Islet of Langerhans (tissue), 1 donor: ENCODE results near the gene AP2A1.

Experiments
- FAIRE-seq: peaks from one replicate; lab custom pipeline; 2011; peaks lifted over from hg19 to GRCh38; lab: Jason Lieb, UNC

Gene AP2A1

DNA sequence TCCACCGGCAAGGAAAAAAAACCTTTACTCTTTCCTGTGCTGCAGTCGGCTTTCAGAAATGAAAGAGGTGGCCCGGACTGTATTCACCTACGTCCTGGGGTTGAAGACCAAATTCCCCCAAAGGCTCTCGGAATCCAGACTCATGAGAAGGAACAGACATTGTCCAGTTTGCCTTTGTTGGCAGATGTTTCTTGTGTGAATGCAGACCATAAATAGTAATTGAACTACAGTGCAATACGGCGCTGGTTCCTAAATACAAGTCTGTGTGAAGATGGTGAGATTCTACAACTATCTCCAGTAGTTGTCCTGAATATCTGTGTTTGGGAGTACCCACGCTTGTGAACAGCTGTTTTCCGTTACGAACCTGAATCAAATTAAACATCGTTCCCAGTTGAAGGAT, 72.9 kb downstream of the AP2A1 start:
- FAIRE-seq = no peak

DNA sequence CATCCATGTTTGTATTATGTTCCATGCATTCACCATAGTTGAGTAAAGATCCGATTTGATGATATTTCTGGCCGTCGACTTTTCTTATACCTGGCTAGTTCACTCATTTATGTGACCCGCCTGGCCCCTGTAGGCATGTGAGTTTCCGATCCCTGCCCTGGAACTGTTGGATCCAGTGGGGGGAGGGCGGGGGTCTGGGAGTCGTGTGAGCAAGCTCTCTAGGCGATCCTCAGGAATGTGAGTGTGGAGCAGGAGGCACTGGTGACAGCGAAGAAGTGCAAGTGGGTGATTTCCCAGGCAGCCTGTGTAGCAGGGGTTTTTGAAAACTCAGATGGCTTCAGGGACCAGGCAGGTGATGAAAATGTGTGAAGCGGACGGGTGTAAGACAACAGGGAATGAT, 73.5 kb downstream of the AP2A1 start:
- FAIRE-seq = no peak

DNA sequence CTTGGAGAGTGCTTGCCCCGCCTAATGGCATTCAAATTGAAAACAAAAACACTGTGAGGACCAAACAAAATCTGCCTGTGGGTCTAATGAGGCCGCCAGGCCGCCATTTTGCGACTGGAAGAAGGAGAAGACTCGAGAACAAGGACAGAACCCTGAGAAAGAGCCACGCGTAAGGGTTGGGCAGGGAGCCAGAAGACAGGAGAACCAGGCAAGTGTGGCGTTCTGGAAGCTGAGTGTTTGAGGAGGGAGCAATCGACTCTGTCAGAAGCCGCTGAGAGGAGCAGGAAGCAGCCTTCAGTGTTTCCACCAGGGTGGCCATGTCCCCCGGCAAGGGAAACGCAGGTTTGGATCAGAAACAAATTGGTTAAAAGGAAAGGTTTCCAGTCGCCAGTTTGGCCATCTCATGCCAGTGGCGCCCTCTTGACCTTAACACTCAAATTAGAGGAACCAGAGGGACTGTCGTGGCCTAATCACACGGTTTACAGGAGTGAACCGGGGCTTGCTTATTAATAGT, 74.0 kb downstream of the AP2A1 start:
- FAIRE-seq = no peak

DNA sequence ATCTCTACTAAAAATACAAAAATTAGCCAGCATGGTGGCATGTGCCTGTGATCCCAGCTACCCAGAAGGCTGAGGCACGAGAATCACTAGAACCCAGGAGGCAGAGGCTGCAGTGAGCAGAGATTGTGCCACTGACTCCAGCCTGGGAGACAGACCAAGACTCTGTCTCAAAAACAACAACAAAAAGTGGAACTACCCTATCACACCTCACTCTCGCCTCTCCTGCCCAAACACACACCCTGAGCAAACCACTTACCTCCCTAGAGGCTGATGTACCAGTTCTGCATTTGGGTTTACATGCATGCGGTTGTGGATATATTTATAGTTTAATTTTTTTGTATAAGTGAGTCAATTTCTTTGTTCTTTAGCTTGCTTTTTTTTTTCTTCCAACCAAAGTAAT, 76.5 kb downstream of the AP2A1 start:
- FAIRE-seq = no peak

DNA sequence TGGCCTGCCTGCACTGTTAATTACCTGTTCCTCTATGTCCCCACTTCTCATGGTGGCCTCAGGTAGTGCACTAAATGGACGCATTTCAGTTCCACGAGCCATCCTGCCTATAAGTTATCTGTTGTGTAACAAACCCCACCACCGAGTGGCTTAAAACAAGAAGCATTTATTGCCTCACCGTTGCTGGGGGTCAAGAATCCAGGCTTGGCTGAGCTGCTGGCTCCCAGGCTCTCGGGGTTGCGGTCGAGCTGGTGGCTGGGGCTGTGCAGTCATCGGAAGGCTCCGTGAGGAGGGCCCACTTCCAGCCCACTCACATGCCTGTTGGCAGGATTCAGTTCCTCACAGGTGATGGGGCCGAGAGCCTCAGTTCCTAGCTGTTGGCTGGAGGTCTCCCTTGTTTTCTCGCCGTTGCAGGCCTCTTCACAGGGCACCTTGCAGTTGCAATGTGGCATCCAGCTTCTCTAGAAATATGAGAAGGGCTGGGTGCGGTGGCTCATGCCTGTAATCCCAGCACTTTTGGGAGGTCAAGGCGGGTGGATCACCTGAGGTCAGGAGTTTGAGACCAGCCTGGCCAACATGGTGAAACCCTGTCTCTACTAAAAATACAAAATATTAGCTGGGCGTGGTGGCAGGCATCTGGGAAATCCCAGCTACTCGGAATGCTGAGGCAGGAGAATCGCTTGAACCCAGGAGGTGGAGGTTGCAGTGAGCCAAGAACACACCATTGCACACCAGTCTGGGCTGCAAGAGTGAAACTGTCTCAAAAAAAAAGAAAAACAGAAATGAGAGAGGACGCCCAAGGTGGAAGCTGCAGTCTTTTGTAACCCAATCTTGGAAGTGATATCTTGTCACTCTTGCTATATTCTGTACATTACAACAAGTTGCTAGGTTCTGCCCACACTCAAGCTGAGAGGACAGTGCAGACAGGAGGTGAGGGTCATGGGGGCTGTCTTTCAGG, 77.6 kb downstream of the AP2A1 start:
- FAIRE-seq = no peak

DNA sequence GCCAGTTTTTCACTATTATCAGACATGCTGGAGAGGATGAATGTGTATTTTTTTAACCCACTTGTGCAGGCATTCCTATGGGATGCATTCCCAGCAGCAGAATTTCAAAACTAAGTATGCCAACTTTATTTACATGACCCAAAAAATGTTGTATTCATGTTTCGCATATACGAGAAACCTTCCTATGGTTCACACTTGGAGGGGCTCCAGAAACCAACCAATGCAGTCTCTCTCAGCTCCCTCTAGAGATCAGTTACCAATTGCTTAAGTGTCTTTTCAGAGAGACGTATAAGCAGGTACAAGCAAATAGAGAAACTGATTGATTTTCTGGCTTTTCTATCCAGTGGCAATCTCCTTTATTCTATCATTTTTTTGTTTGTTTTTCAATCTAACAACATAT, 78.6 kb downstream of the AP2A1 start:
- FAIRE-seq = no peak

DNA sequence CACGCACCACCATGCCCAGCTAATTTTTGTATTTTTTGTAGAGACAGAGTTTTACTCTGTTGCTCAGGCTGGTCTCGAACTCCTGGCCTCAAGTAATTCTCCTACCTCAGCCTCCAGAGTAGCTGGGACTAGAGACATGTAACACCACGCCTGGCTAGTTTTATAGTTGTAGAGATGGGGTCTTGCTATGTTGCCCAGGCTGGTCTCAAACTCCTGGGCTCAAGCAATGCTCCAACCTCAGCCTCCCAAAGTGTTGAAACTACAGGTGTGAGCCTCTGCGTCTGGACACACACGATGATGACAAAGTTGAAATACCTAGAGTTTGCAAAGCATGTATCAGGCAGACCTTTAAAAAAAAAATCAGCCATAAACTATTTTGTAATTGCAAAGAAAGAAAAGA, 79.6 kb downstream of the AP2A1 start:
- FAIRE-seq = no peak

DNA sequence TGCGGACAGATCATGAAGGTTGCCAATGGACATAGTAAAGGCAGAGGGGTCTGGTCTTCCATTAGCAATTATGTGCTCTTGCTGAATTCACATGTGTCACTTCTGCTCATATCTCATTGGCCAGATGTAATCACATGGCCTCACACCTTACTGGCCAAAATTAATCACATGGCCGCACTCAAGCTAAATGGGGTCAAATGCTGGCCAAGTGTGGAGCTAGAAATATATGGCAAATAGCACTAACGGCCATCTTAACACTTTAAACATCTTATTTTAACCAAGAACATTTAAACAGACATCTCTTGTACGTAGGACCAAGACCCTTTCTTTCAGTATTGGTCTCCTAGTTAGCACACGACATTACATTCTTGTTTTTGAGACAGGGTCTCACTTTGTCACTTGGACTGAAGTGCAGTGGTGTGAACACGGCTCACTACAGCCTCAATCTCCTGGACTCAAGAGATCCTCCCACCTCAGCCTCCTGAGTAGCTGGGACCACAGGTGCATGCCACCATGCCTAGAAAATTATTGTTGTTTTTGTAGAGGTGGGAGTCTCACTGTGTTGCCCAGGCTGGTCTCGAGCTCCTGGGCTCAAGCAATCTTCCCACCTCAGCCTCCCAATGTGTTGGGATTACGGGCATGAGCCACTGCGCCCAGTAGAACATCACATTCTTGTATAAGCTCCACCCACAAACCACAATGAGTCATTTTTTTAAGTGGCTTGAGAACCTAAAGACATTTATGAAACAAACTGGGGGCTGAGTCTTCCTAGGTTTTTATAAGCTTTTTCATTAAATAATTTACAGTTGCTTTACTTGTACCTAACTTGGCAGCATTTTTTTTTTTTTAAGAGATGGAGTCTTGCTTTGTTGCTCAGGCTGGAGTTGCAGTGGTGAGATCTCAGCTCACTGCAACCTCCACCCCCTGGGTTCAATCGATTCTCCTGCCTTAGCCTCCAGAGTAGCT, 81.2 kb downstream of the AP2A1 start:
- no peak for FAIRE-seq

DNA sequence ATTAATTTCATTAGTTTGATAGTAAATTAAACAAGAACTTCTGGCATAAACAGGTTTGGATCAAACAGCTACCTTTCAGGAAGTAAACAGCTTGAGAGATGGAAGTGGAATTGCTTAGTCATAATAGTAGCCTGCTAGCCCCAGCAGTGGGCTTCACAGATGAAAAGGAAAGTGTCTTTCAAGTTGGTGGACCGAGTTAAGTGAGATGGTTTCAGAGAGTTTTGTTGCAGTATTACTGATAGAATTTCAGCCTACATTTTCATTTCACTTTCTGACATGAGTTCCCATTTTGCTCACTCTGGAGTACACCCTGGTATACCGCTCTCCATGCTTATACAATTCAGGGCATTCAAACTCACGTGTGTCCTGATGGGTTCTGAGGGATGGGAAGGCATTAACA, 82.1 kb downstream of the AP2A1 start:
- FAIRE-seq = no peak

DNA sequence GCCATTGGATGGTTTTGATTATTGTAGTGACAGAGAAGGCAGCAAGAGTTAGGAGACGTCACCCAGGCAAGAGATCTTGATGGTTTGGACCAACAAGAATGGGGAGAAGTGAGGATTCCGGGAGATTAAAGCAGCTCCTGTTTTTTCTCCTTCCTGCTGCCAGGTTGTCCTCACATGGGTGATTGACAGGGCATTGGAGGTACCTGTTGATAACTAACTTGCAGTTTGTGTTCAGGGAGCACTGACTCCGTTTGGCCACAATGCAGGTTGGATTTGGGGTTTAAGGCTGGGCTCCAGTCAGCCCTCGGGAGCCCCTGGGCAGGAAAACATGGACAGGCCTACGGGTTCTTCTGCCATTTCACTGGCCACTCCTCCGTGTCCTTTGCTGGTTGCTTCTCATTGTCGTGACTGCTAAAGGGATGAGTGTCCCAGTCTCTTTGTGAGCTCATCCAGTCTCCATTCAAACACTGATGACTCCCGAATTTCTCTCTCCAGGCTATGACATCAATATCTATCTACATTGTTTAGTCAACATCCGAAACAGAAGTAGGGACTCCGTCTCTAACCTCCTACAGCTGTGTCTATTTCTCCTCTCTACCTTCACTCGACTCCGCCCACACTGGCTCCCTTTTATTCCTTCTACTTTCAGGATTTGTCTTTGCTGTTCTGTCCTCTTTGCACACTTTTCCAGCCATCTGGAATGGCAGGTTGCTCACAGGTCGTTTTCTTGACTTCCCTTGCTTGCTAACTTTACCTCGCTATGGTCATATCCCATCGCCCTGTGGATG, 82.8 kb downstream of the AP2A1 start:
- no peak for FAIRE-seq

DNA sequence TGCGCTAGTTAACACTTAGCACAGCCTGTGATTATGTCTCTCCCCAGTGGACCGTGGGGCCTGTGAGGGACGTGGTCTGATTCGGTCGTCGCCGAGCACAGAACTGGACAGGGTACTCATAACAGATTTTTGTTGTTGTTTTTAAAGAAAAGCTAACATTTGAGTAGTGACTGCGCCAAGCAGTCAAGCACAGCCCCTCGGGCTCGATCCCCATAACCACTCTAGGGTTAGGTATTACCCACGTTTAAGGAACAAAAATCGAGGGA, 83.4 kb downstream of the AP2A1 start:
- FAIRE-seq = no peak

DNA sequence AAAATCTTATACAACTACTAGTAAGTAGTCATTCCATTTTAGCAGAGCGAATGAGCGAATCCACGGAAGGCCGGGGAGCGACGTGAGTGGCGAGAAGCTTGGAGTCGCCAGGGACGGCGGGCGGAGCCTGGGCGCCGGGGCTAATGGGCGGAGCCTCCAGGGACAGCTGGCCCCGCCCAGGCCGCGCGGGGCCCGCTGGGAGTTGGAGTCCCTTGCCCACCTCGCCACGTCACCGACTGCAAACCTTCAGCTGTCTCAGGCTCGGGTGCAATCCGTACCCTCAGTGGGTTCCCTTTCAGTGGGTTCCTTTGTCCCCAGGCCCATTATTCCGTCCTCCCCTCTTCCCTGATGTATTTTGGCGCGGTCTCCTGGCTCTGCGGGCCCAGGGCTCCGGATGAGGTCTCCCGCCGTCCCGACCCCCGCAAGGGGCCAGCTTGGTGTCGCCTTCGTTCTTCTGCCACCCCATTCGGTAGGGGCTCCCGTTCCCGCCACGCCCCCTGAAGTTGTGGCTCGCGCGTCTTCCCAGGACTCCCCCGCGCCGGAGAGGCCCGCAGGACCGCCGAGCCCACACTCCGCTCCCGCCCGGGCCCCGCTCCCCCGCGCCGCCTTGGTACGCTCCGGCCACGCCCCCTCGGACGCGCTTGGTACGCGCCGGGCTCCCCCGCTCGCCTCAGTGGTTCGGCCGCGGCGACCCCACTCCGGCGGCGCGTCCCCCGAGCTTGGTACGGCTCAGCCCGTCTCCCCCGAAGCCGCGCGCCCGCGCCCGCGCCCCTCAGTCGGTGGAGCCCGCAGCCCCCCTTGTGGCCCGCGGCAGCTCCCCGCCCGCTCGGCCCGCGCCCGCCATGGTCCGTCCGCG, 83.9 kb downstream of the AP2A1 start, which contains the start of gene PTOV1:
Gene PTOV1, plus strand, starts transcription at position 673 of the 856 bp plus-strand sequence.
- no peak for FAIRE-seq

DNA sequence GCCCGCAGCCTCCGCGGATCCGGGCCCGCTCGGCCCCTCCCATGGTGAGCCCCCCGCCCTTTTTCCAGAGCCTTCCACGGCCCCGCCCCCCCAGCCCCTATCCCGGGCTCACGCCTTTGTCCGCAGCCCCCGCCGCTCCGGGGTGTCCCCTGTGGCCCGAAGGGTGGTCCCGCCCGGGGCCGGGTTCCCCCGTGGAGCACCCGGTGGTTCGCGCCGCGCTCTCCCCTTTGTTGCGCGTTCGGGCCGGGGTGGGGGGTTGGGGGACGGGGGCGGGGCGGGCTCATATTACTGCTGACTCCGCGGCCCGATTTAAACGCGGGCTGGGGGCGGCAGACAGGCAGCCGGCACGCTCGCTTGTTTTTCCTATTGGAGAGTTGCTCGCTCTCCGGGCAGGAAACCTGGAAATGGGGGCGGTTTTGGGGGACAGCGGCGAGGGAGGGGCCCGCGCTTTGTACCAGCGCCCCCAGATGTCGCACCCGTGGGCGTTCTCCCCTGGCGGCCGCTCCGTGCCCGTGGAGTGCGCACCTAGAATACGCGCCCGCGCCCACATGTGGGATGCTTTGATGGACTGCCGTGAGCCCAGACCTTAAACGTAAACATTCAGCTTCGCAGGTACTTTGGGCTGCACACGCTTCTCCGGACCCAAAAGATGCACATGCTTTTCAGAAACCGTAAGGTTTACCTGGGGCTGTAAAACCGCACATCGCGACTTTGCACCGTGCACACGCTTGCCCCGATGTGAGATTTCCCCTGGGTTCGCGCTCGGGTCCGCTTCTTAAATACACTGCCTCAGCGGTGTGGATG, 84.9 kb downstream of the AP2A1 start:
- FAIRE-seq = no peak

DNA sequence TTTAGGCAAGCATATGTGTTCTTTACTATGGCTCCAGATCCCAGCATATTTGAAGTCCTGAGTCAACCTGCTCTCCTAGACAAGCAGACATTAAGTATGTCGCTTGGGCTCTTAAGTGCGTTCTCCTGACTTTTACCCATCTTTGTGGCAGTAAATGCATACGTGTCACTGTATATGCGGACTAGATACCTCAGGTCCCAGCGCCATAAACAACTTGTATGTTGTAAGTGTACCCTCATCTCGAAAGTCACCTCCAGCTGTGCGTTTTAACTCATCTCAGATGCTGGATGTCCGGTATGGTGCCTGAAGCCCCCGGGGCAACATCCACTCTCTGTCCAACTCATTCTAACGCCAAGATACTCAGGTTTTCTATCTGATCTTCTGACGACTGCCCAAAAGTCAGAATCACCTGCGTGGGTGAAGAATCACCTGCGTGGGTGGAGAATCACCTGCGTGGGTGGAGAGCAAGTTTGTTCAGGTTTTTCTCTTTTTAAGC, 85.9 kb downstream of the AP2A1 start:
- no peak for FAIRE-seq

DNA sequence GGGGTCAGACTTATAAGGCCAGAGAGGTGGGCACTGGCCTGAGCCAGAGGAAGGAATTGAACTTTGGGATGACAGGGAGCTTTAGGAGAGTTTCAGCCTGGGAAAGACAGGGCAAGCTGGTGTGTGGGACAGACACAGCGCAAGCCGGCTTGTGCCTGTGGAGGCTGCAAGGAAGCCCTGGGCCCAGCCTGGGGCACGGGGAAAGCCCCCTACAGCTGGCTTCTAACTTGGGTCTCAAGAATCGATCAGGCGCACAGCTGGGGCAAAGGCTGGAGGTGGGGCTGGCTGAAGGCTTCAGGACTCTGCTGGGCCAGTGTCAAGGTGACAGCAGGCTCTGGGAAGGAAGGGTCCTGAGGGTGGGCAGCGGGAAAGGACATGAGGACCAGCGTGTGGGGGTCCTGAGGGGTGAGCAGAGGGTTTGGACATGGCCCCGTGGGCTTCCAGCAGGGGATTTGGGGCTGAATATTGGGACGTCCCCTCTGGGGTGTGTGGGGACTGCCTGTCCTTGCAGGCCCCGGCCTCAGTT, 87.1 kb downstream of the AP2A1 start:
- FAIRE-seq = no peak

DNA sequence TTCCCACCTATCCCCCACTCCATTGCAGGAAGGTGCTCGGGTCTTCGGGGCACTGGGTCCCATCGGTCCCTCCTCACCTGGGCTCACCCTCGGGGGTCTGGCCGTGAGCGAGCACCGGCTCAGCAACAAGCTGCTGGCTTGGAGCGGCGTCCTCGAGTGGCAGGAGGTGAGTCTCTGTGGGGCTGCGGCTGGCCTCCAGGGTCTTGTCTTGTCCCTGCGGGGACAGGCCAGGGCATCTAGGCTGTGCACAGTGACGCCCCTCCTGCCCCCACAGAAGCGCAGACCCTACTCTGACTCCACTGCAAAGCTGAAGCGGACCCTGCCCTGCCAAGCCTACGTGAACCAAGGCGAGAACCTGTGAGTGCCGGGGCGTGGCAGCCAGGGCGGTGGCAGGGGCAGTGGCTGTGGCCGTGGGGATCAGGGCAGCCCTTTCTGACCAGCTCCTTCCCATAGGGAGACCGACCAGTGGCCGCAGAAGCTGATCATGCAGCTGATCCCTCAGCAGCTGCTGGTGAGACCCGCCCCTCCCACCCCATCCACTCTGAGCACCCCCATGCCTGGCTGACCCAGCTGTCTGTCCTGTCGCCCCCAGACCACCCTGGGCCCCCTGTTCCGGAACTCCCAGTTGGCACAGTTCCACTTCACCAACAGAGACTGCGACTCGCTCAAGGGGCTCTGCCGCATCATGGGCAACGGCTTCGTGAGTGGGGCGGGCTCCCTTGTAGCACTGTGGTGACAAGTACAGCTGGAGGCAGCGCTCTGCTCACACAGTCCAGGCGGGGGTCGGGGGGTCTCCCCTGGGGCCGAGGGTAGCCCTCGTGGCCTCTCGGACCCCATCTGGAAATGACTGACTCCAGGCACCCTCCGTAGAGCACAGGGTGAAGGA, 87.8 kb downstream of the AP2A1 start:
- FAIRE-seq = no peak

DNA sequence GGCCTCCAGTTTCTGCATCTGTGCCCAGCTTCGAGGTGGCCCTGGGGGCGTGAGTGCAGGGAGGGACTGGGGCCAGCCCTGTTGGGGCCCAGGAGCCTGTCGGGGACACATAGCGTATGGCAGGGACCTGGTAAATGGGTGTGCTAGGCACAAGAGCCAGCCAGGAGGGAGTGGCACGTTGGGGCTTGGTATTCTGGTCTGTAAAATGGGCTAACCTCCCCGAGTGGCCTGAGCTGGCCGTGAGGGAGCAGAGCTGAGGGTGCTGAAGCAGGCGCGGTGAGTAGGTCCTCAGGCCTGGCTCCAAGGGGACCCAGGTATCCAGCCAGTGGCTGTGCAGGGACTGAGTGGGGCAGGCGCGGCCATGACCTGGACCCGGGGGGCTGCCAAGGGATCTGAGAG, 88.5 kb downstream of the AP2A1 start:
- no peak for FAIRE-seq

DNA sequence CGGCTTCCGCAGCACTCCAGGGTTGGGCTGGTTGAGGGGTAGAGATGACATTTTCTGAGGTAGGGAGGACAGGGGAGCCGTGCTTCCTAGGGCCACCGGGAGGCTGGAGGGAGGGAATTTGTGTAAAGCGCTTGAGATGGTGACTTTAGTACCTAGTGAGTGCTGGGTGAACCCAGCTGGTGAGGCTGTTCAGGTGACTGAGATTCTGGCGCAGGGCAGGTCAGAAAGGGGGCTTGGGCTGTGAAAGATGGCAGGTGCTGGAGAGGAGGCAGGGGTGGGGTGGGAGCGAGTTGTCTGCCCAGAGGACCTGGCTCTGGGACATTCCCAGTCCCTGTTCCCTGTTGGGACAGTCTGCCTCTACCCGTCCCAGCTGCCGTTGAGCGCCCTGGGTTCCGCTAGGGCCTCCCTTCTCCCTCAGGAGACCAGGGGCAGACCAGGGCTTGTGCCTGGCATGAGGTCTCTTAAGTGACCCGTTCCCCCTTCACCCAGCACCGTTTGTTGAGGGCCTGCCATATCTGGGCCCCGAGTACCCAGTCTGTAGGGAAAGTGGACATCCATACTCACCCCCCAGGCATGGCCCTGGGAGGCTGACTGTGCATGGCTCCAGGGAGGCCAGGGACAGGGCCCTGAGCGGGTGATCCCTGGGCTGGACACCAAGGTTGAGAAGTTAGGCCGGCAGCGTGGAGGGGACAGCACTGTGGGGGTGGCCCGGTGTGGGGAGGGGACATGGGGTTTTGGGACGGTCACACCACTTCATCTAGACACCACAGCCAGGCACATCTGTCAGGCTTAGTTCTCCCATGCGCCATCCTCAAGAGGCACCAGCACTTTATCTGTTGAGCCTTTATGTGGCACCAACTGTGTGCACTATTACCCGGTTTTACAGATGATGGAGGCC, 89.1 kb downstream of the AP2A1 start:
- FAIRE-seq = no peak
